Stimulated activated CD4-positive, alpha-beta T cell treated with anti-CD3 and anti-CD28 coated beads, Interleukin-1b, Interleukin-23, amount 100 ng/mL, for 4 hours (primary cell): ENCODE results near the gene NARF.

Experiments
- DNase-seq, 2 donors: peaks; one replicate each; pipeline ENCODE4 v3.0.0-alpha.2; 2020; ENCODE audit warnings: low read depth in 2 of 2

Gene NARF

DNA sequence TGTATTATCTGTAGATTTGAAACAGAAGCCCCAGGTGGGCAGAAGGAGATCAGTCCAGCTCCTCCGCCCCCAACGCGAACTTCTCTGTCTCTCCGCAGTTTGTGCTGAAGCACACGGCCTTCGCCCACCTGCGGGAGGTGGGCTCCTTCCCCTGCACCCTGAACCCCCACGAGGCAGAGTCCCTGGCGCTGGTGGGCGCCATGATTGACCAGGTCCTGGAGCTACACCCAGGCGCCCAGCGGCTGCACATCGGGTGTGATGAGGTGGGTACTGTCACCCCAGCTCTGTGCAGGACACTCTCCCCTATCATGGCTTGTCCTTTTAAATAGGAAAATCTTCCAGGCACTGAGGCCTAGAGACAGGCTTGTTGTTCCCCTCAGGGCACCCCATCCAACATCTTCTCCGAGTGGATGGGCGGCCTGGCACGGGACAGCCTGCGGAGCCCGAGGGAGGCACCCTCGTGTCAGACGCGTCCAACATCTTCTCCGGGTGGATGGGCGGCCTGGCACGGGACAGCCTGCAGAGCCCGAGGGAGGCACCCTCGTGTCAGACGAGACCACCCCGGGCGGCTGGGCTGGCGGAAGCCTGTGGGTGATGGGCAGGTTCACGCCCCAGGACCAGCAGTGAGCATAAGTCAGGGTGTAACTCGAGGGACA, 24.9 kb upstream of the NARF start:
- DNase-seq: no peak

DNA sequence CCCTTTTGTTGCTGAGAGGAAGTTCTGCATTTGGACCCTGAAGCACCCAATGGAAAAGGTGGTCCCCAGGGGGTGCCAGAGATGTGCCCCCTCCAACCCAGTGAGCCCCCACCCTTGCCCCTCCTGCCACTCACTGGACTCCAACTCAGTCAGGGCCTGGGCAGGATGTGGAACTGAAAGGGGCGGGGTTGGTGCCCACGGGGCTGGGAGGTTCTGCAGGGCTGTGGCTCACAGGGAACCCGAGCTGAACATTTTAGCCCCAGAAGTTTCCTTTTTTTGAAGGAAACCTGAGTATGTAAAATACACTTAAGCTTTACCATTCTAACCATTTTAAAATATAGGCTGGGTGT, 24.4 kb upstream of the NARF start:
- DNase-seq: no peak

DNA sequence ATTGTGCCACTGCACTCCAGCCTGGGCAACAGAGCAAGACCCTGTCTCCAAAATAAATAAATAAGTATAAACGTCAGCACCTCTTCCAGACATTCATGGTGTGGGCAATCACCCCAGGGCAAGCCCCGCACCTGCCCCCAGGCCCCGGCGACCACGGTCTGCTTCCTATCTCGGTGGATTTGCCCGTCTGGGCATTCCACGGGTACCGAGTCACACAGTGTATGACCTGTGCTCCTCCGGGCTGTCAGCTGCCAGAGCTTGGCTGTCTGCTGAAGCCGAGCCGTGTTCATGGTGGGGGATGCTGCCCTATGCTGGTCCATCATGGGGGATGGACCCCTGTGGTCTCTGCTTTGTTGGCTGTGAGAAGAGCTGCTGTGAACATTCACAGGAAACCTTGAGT, 23.4 kb upstream of the NARF start:
- no peak for DNase-seq

DNA sequence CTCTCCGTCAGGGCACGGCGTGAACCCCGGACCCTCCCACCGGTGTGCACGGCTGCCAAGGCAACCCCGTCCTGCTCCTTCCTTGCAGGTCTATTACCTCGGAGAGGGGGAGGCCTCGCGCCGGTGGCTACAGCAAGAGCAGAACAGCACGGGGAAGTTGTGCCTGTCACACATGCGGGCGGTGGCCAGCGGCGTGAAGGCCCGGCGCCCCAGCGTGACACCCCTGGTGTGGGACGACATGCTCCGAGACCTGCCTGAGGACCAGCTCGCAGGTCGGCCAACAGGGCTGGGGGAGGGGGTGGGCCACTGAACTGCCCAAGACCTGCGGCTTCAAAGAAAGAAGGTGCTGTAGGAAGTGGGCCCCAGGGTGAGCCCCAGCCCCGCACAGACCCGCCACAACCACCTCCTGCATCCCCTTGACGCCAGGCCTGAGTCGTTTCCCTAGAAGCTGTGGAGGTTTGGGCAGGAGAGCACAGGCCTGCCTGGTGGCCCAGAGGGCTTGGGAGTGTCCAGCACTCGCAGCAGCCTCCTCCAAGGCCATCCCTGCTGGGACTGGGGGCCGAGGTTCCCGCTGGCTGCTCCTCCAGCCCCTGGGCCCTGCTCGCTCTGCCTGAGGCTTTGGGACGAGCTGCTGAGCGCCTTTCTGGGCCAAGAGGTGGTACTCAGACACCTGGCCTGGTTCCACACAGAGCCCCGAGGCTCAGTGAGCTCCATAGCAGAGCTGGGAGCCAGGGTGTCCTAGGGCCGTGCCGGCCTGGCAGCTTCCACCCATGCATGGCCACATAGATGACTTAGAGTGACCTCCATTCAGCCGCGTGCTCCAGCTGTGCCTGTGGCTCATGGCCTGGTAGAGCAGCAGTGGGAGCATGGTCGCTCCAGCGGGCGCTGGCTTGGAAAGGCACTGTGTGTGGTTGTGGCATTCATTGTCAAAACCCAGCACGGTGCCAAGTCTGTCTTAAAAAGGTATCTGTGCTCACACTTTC, 22.6 kb upstream of the NARF start:
- DNase-seq: no peak

DNA sequence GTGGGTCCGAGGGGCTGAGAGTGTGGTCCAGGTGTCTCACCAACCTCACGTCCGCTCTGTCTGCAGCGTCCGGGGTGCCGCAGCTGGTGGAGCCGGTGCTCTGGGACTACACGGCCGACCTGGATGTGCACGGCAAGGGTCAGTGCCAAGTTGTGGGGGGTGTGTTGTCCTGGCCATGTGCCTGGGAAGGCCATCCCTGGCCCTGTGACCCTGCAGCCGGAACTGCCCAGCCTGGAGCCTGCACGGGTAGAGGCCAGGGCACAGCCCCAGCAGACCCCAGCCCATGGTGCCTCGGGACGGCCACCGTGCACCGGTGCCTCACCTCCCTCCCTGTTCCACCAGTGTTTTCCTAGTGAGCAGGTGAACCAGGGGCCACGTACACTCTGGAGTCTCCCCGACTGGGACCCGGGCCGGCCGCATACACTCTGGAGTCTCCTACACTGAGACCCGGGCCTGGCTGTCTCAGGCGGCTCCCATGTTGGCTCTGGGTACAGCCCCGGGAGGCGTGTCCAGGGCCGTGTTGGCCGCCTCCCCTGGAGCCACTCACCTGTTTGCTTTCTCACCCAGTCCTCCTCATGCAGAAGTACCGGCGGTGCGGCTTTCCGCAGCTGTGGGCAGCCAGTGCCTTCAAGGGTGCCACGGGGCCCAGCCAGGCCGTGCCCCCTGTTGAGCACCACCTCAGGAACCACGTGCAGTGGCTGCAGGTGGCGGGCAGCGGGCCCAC, 21.8 kb upstream of the NARF start:
- no peak for DNase-seq

DNA sequence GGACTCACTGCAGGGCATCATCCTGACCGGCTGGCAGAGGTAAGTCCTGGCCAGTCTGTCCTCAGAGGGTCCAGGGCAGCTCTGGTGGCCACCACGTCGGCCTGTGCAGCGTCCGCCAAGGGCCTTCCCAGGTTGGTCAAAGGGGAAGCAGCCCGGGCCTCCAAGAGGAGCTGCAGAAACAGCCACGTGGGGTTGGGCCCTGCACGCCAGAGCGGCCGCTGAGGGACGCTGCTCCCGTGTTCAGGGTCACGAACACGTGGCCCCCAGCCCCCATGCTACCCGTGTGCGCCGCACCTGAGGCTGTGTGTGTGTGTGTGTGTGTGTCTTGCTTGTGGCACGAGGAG, 21.2 kb upstream of the NARF start:
- no peak for DNase-seq

DNA sequence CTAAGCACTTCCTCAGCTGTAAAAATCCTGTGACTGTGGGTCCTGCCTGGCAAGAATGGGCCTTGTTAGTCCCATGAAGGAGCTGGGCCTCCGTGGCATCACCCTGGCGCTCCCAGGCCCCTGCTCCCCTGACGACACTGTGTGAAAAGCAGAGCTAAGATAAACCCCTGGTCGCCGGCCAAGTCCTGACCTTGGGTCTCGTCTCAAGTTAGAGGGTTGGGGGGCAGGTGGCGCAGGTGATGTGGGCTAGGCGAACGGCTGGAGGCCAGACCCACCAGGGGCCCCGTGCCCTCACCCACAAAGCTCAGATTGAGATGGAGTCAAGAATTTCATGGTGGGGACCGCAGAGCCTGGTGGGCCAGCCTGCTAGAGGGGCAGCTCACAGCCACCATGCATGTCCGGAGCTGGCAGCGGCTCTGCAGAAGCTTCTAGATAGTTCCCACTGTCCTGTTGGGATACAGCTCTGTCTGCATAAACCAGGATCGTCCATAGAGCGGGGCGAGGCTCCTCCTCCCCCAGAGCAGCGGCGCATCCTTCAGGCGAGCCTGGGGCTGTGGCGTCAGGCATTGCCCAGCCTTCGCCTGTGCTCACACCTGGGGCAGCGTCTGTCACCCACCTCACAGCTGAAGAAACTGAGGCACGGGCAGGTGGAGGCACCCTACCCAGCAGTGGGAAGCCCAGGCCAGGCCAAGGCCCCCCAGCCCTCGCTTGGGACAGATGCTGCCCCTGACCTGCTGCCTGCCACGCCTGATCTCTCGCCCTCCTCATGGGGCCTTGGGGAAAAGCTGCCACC, 19.9 kb upstream of the NARF start:
- DNase-seq: no peak

DNA sequence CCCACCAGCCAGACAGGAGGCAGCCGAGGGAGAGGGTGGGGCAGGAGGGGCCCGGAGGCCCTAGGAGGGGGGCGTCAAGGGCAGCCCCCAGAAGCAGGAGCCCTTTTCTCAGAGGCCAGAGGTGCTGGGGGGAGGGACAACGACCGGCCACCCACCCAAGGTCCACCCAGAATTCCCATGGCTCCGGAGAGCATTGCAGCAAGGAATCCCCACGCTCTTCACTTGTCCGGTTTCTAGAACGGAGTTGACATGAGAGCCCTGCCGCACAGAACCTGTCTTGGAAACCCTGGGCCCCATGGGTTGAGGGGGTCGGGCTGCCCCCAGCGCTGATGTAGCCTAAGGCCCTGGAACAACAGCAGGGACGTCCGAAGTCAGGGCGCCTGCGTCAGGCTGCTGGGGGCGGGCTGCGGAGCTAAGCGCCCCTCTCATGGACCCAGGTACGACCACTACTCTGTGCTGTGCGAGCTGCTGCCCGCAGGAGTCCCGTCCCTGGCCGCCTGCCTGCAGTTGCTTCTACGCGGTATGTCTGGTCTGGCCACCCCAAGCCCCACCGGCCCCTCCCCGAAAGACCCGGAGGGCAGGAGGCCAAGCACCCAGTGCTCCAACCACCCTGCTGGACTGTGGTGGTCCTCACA, 19.2 kb upstream of the NARF start:
- DNase-seq: no peak

DNA sequence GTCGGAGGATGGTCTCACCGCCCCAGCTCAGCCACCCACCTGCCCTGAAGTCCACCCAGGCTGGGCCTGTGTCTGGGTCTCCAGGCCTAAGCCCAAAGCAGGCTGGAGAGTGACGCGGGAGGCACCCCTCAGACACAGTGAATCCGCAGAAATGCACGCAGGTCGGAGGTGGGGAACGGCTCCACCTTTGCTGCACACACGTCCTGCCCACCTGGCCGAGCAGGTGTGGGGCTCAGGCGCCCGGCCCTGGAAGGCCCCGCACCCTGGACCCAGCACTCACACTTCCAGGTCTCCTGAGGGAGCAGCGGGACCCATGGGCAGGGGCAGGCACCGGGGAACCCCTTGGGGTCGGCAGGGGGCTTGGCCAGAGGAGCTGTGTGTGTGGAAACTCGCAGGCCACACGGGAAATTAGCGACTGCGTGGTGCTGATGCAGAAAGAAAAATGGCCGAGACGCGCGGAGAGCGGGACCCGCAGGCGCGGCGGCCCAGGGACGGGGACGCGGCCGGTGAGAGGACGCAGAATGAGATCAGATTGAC, 18.6 kb upstream of the NARF start:
- no peak for DNase-seq

DNA sequence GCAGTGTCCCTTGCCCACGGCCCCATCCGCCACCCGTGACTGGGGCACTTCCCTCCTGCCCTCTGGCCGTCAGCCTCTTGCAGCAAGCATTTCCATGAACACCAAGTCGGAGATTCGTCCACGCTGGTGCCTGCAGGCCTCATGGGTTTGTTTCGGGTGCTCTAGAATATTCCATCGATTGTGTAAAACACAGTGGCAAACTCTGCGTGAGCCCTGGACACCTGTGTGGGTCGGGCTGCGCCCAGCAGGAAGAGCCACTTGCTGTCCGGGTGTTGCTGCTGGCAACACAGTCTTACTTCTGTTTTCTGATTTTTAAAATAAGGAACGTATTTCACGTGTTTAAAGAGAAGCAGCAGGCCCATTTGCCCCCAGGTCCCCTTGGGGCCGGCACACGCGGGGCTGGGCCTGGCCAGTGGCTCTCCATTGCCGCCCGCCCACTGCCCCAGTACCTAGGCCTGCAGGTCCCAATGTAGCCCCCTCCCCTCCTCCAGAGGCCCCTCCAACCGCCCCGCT, 18.0 kb upstream of the NARF start:
- no peak for DNase-seq

DNA sequence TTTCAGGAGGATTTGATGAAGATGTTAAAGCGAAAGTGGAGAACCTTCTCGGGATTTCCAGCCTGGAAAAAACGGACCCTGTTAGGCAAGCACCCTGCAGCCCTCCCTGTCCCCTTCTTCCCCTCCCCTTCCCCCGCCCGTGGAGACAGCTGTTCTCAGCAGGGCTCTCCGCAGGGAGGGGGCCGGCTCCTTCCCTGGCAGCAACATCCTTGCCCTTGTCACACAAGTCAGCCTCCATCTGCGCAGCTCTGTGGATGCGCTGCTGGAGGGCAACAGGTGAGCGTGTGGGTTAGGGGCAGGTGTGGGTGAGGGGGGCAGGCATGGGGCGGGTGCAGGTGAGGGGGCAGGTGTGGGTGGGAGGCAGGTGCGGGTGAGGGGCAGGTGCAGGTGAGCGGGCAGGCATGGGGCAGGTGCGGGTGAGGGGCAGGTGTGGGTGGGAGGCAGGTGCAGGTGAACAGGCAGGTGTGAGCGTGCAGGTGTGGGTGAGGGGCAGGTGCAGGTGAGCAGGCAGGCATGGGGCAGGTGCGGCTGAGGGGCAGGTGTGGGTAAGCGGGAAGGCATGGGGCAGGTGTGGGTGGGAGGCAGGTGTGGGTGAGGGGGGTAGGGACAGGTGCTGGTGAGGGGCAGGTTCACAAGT, 17.4 kb upstream of the NARF start:
- no peak for DNase-seq

DNA sequence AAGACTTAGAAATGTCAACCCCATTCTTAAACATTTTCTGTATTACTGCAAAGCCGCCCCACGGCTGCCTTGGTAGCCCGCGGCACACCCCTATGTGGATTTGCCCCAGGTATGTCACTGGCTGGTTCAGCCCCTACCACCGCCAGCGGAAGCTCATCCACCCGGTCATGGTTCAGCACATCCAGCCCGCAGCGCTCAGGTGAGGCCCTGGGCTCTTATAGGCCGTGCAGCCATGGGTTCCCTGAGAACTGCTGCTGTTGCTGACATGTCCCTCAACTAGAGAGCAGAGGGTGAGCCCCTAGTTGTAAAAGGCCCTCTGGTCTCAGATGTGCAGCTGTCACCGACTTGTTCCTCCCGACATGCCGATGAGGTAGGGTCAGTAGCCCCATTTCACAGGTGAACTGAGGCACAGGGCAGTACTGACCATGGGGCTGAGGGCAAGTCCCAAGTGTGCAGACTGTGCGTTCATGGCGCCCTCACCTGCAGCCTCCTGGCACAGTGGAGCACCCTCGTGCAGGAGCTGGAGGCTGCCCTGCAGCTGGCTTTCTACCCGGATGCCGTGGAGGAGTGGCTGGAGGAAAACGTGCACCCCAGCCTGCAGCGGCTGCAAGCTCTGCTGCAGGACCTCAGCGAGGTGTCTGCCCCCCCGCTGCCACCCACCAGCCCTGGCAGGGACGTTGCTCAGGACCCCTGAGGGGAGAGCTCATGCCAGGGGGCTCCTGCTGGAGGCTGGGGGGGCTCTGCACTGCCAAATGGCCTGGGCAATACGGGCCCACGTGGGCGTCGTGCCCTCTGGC, 16.7 kb upstream of the NARF start:
- DNase-seq: no peak

DNA sequence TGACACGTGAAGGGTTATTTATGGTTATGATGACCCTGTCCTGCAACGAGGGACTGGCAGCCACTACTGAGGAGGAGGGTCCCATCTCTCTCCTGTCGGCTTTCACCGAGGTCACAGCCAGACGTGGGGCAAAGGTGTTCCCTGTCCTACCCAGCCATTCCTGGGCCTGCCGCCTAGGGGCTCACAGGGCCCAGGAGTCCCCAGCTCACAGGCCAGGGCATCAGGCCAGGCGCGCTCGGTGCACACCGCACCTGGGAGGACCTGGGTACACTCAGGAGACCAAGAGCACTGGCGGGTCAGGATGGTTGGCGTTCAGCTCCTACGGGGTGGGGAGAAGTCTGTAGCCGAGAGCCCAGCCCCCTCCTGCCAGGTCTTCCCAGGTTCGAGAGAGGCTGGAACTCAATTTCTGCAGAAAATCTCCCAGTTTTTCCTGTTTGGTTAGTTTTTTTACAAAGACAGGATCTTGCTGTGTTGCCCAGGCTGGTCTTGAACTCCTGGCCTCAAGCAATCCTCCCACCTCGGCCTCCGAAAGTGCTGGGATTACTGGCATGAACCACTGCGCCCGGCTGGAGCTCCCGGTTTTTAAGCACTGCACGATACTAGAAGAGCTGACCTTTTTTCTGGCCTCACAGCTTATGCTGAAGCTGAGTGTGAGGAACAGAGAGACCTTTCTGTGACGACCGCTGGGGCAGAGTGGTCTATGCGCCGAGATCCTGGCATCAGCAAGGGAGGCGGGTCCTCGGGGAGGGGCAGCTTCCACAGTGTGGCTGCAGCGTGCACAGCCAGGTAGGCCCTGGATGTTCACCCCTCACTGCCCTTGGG, 15.7 kb upstream of the NARF start:
- no peak for DNase-seq

DNA sequence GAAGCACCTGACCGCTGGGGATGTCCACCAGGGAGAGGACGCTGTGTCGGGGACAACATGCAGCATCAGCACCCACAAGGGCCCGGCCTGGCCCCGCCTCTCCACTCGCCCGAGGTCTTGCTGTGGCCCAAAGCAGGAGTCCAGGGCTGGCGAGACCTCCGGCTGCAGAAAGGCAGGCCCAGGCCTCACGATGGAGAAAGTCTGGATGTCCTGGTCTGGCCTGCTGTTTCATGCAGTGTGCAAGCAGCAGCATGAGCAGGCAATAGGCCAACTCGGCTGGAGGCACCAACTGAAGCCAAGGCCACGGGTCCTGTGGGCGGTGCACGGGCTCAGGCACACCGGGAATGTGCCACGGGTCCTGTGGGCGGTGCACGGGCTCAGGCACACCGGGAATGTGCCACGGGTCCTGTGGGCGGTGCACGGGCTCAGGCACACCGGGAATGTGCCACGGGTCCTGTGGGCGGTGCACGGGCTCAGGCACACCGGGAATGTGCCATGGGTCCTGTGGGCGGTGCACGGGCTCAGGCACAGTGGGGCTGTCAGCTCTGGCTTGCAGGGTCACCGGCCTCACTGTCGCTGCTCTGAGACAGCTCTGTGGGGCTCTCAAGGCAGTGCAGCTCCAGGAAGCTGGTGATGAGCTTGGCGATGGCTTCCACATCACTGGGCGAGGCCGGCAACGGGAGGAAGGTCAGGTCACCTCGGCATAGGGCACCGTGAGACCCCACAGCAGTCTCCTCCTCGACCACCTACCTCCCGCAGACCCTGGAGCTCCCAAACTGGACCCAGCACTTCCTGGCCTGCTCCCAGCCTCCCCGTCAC, 14.9 kb upstream of the NARF start:
- no peak for DNase-seq

DNA sequence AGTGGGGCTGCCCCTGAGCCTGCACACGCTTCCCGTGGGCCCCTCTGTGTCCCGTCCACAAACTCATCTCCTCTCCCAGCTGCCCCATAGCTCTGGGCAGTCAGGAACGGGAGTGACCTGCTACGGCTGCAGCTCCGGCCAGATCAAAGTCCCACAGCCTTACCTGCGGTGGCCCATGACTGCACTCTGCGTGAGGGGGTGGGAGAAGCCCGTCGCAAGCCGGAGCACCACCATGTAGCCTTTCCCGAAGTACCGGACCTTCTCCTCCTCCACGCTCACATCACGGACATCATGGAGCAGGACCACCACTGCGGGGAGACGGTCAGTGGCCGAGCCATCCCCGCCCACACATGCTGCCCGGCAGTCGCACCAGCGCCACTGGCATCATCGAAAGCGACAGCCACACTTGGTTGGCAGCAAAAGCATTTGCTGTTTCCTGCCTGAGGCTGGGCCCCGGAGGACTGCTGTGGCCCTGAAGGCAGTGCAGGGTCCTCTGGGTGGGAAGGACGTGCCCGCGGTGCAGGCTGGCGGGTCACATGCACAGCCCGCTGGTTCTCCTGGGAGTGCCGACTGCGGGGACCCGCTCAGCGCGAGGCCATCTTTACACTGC, 14.2 kb upstream of the NARF start:
- no peak for DNase-seq

DNA sequence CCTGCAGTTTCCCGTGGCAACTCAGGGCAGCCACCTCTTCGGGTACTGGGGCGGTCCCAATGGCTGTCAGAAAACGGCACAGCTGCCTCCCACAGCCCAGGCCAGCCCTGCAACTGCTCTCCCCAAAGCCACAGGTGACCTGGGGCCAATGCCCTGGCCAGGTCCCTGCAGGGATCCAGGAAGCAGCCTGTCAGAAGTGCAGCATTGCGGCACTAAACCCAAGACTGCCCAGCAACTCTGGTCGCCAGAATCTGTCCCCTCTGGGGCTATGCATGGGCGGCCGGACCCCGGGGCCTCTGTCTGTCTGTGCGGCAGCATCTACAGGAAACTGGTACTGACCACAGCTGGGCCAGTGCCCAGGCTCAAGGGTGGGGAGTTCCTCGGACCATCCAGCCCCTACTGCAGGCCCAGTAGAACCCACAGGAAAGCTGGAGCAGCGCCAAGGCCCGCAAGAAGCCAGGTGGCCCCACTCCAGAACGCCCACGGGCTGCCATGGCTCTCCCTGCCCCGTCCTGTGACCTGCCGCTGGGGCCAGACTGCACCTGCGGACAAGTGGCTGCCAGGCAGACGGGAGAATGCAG, 13.5 kb upstream of the NARF start:
- DNase-seq: no peak

DNA sequence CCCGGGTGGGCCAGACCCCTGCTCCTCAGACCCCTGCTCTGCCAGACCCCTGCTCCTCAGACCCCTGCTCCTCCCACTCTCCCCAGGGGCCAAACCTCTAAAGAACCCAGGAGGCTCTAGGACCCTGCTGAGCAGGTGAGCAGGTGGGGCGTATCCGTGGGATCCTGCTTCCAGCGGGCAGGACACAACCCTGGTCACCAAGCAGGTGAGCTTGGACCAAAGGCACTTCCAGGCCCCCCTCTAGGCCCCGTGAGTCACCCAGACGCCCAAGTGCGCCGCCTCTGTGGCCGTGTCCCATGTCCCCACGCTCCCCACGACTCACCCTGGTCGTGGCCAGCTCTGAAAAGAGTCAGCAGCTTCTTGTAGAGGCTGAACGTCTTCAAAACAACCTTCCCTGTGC, 13.0 kb upstream of the NARF start:
- no peak for DNase-seq
